Stimulated activated CD4-positive, alpha-beta T cell treated with anti-CD3 and anti-CD28 coated beads, TNF-alpha, amount 100 ng/mL, for 1 hour (primary cell): ENCODE data around the gene OR10A2.
"Not testable (repeated sequence)": the region's sequence is repeated elsewhere in the genome, so short reads cannot be mapped to it uniquely, and the experiment has no call there.

Experiments used
- DNase-seq, 3 donors: peaks; one replicate each; pipeline ENCODE4 v3.0.0-alpha.2; 2020; ENCODE audit warnings: low read depth in 3 of 3, low spot score in 1 of 3

OR10A2 gene

DNA sequence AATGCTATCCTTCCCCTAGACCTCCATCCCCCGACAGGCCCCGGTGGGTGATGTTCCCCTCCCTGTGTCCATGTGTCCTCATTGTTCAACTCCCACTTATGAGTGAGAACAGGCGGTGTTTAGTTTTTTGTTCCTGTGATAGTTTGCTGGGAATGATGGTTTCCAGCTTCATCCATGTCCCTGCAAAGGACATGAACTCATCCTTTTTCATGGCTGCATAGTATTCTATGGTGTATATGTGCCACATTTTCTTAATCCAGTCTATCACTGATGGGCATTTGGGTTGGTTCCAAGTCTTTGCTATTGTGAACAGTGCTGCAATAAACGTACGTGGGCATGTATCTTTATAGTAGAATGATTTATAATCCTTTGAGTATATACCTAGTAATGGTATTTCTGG, 24.9 kb downstream of the OR10A2 start:
- not testable (repeated sequence) for DNase-seq

DNA sequence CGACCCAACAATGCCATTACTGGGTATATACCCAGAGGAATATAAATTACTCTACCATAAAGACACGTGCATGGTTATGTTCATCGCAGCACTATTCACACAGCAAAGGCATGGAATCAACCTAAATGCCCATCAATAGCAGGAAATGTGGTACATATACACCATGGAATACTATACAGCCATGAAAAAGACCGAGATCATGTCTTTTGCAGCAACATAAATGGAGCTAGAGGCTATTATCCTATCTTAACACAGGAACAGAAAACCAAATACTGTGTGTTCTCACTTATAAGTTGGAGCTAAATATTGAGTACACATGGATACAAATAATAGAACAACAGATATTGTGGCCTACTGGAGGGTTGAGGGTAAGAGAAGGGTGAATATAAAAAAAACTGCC, 26.0 kb downstream of the OR10A2 start:
- no peak for DNase-seq

DNA sequence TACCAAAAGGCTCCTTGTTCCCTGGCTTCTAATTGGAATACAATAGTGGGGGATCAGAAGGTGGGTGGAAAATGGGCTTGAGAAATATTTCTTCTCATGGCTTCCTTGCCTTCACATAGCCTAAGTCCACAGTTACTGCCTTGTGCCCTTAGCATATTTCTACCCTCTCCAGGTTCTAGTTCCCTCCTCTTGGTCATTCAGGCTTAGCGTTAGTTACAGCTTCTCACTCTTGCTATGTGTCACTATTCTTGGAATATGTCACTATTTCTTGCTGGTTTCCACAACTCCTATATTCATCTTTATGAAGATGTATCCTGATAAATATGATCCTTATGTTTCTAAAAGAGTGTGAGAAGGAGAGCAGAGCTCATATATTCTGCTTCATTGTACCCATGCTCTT, 27.0 kb downstream of the OR10A2 start:
- no peak for DNase-seq

DNA sequence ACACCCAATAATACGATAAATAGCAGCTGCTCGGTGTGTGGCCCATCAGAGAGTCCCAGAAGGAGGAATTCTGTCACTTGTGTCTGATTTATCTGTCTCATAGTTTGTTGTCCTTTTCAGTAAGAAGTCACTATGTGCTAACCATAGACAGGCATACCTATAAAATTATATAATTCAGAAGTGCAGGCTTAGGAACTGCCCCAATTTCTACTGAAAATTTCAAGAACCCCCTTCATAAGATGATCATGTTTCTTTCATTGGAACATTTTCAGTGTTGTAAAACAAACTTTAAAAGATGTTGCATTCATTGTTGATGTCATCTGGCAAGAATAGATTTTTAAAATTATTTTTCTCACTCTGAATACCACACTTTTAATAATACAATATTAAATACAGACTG, 29.5 kb downstream of the OR10A2 start, which contains the start of gene OR2D2:
OR2D2 (minus strand) TSS at position 101 of the 400 bp plus-strand sequence; CDS start at position 101, 0 bp downstream.
- DNase-seq = no peak

DNA sequence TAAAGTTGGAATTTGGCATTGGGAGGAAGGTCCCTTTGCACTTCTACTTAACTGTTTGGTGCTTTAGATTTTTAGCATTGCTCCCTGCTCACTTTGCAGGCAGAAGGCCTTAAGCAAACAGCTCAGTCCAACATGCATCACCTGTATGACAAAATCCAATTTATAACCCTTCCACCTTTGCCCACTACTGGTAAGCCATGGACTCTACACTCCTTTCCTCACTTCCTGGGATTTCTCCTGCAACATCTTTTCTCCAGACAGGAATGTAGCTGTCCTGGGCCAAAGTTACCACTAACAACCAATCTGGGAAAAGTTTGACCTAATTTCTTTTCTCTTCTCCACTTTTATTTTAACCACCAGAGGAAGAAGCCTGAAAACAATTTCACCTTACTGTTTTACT, 31.2 kb downstream of the OR10A2 start:
- no peak for DNase-seq

DNA sequence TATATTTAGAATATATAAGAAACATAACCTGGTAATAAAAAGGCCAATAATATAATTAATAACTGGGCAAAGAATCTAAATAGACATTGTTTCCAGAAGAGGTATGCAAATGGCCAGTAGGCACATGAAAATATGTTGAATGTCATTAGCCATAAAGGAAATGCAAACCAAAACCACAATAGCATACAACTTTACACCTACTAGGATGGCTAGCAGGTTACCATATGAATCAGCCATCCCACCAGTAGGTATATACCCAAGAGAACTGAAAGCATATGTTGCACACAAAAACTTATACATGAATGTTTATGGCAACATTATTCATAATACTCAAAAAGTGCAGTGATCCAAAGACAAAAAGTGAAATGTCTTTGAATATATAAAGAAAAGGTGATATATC, 32.2 kb downstream of the OR10A2 start:
- DNase-seq = no peak

DNA sequence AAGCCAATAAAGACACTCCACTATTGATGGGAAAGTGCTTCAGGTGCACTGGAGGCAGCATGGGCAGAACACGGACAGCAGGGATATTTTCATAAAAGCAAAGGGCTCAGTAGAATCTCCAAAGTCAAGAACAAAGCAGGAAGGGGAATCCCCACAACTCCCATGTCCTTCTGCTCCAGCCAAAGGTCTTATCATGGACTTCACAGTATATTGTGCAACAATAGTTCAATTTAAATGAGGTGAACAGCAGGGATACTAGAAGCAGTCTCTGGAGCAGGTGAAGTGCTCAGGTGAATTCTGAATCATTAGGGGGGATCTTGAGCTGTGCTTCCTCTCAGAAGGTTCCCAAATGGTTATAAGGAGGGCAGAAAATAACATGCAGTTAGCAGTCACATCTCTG, 36.1 kb downstream of the OR10A2 start:
- DNase-seq = no peak

DNA sequence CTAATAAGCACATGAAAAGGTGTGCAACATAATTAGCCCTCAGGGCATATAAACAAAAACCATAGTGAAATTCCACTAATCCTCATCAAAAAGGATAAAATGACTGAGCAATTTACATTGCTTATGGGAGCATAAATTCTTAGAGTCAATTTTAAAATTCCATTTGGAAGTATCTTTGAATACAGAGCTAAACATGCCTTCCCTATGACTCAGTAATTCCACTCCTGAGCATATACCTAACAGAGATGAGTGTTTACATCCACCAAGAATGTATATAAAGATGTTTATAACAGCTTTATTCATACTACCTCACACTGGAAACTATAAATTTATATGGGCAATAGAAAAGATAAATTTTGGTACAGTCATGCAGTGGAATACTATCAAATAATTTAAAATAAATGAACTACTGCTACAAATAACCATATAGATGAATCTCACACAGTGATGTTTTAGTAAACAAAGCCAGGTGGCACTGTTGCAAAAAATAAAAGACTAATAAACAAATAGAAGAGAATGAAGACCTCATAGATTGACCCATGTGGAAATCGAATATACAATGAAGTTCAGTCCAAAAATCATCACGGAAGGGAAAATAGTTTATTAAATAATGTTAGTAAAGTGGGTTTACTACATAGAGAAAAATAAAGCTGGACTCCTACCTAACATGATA, 37.6 kb downstream of the OR10A2 start:
- no peak for DNase-seq

DNA sequence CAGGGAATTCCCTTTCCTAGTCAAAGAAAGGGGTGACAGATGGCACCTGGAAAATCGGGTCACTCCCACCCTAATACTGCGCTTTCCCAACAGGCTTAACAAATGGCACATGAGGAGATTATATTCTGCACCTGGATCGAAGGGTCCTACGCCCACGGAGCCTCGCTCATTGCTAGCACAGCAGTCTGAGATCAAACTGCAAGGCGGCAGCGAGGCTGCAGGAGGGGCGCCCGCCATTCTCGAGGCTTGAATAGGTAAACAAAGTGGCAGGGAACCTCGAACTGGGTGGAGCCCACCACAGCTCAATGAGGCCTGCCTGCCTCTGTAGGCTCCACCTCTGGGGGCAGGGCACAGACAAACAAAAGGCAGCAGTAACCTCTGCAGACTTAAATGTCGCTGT, 41.9 kb downstream of the OR10A2 start:
- not testable (repeated sequence) for DNase-seq

DNA sequence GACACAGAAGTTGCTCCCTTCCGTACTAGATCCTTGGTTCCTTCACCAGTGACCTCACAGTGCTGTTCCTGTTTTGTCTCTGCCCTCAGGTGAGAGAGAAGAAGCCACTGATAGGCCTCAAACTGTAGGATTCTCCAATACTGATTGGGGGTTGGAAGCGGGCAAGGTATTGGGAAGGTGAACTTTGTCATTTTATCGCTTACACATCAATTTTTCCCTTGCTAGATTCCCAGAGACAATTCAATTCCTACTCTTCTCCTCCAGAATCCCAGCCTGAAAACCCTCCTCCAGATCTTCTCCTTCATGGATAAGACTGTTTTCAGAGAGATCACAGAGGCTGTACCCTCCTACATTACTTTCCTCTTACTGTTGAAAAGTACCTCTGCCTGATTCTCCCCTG, 48.5 kb downstream of the OR10A2 start:
- no peak for DNase-seq

DNA sequence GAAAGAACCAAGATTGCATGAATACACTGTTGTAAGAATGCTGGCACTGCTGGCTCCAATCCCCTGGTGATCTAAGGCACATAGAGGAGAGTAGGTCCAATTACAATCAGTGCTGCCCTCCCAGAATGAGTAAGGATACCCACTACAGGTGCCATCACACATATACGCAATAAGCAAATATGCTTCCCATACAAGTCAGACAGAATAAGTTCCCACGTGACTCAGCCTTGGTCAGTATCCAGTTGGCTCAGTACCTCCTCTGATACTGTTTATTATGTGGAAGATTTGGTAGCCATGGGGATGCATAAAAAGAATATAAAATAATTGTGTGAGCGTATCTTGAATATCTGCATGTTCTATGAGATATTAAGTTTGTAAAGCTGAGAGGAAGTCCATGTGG, 49.1 kb downstream of the OR10A2 start:
- no peak for DNase-seq

DNA sequence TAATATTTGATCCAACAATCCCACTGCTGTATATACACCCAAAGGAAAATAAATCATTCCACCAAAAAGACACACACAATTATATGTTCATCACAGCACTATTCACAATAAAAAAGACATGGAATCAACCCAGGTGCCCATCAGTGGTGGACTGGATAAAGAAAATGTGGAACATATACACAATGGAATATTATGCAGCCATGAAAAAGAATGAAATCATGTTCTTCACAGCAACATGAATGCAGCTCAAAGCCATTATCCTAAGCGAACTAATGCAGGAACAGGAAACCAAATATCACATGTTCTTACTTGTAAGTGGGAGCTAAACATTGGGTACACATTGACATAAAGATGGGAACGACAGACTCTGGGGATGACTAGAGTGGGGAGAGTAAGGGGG, 56.8 kb downstream of the OR10A2 start:
- no peak for DNase-seq

DNA sequence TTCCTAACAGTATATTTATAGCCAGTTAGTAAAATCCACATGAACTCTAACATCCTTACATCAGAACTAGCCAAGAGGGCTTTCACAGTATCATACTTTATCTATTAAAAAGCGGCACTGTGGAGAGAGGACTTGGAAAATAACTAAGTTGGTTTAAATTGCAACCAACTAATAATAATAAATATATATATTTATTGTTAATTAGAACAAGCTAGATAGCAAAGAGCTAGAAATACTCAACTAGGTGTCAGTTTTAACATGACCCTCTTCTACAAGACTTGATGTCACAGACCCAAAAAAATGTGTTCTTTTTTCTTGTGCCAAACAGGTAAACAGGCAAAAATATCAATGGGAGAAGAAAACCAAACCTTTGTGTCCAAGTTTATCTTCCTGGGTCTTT, 57.8 kb downstream of the OR10A2 start, which contains the start of gene OR2D3:
OR2D3 (plus strand) TSS at position 301 of the 400 bp plus-strand sequence; CDS start at position 301, 0 bp downstream.
- no peak for DNase-seq
